KMS-11 (cell line): ENCODE results near the gene B3GNT3.

Source experiments
- H2AFZ ChIP-seq: fragments of 200-600 bp; sonication (generic); 2 replicates; pipeline ENCODE4 v1.6.1; 2016; ENCODE audit warnings: antibody characterized with exemption, mixed run types, low read depth
- H3K27ac ChIP-seq: fragments of 200-600 bp; sonication (generic); 2 replicates; pipeline ENCODE4 v1.6.1; 2016; ENCODE audit warnings: mild to moderate bottlenecking, mixed run types
- H3K27me3 ChIP-seq: fragments of 200-600 bp; sonication (generic); 2 replicates; pipeline ENCODE4 v1.6.1; 2017; ENCODE audit warnings: mild to moderate bottlenecking, low read depth, mixed run types, moderate library complexity; ENCODE audit not compliant: insufficient read depth
- H3K36me3 ChIP-seq: fragments of 200-600 bp; sonication (generic); 2 replicates; pipeline ENCODE4 v1.6.1; 2017; ENCODE audit warnings: mild to moderate bottlenecking, mixed run types; ENCODE audit not compliant: insufficient read depth
- H3K4me1 ChIP-seq: fragments of 200-600 bp; sonication (generic); 2 replicates; pipeline ENCODE4 v1.6.1; 2016; ENCODE audit warnings: mild to moderate bottlenecking, low read depth, mixed run types; ENCODE audit not compliant: poor library complexity, severe bottlenecking
- H3K4me2 ChIP-seq: fragments of 200-600 bp; sonication (generic); 2 replicates; pipeline ENCODE4 v1.7.0; 2016; ENCODE audit warnings: mild to moderate bottlenecking, mixed run types
- H3K4me3 ChIP-seq: fragments of 200-600 bp; sonication (generic); IDR thresholded peaks from 2 replicates; pipeline ENCODE4 v1.6.1; 2017; ENCODE audit warnings: low read depth, low read length, mixed read lengths; ENCODE audit not compliant: insufficient read depth
- H3K79me2 ChIP-seq: fragments of 200-600 bp; sonication (generic); 2 replicates; pipeline ENCODE4 v1.6.1; 2016; ENCODE audit warnings: low read depth, mixed run types; ENCODE audit not compliant: insufficient read depth
- H3K9ac ChIP-seq: fragments of 200-600 bp; sonication (generic); 2 replicates; pipeline ENCODE4 v1.6.1; 2016; ENCODE audit warnings: mild to moderate bottlenecking, mixed run types
- H4K20me1 ChIP-seq: fragments of 200-600 bp; sonication (generic); 2 replicates; pipeline ENCODE4 v1.6.1; 2016; ENCODE audit warnings: mild to moderate bottlenecking, mixed run types; ENCODE audit not compliant: insufficient read depth
- CTCF ChIP-seq: fragments of 200-600 bp; sonication (generic); conservative IDR thresholded peaks from 2 replicates; pipeline ENCODE4 v1.6.1; 2017; ENCODE audit warnings: low read depth, mild to moderate bottlenecking, antibody characterized with exemption, low read length, moderate library complexity, mixed read lengths

Gene B3GNT3

GRCh38 chr19:17805427-17805826 is 10.5 kb downstream of the B3GNT3 start:
- H3K4me1 ChIP-seq, result no peaks in the 10 kb centered on the region
- no peaks in the 10 kb centered on the region for H4K20me1 ChIP-seq
- no peak overlapping the region for H2AFZ ChIP-seq
- no peak overlapping the region for H3K4me2 ChIP-seq
- H3K36me3 ChIP-seq, result no peaks in the 10 kb centered on the region
- H3K27me3 ChIP-seq, result peaks cover 48% of the 10 kb centered on the region
- no peak overlapping the region for H3K27ac ChIP-seq
- no peaks in the 10 kb centered on the region for H3K79me2 ChIP-seq
- no peak overlapping the region for H3K9ac ChIP-seq
- TF ChIP-seq CTCF, result no peak
- no peak overlapping the region for H3K4me3 ChIP-seq

GRCh38 chr19:17806945-17807344 is 12.0 kb downstream of the B3GNT3 start:
- Histone ChIP-seq H3K27ac (no peak overlapping the region), H3K4me1 (no peaks in the 10 kb centered on the region), H3K4me3 (no peak overlapping the region), H3K27me3 (peaks cover 42% of the 10 kb centered on the region), H3K36me3 (no peaks in the 10 kb centered on the region), H4K20me1 (no peaks in the 10 kb centered on the region), H3K79me2 (no peaks in the 10 kb centered on the region), H3K4me2 (no peak overlapping the region), H2AFZ (no peak overlapping the region), H3K9ac (no peak overlapping the region)
- TF ChIP-seq CTCF, result no peak

- Histone ChIP-seq H3K27me3 (peaks cover 42% of the 10 kb centered on the region), H3K4me2 (no peak overlapping the region), H3K27ac (no peak overlapping the region), H3K36me3 (no peaks in the 10 kb centered on the region), H4K20me1 (no peaks in the 10 kb centered on the region), H3K4me3 (no peak overlapping the region), H3K9ac (no peak overlapping the region), H3K4me1 (no peaks in the 10 kb centered on the region), H2AFZ (no peak overlapping the region), H3K79me2 (no peaks in the 10 kb centered on the region)
- TF ChIP-seq CTCF, result no peak
Measured at GRCh38 chr19:17807731-17808316, 12.9 kb downstream of the B3GNT3 start.

- H3K4me3 ChIP-seq, result no peak overlapping the region
- no peak for TF ChIP-seq CTCF
- no peaks in the 10 kb centered on the region for H3K79me2 ChIP-seq
- no peaks in the 10 kb centered on the region for H4K20me1 ChIP-seq
- peaks cover 38% of the 10 kb centered on the region for H3K27me3 ChIP-seq
- H2AFZ ChIP-seq, result no peak overlapping the region
- no peaks in the 10 kb centered on the region for H3K4me1 ChIP-seq
- no peak overlapping the region for H3K4me2 ChIP-seq
- no peaks in the 10 kb centered on the region for H3K36me3 ChIP-seq
- H3K9ac ChIP-seq, result no peak overlapping the region
- no peak overlapping the region for H3K27ac ChIP-seq
Measured at GRCh38 chr19:17811103-17811502, 16.2 kb downstream of the B3GNT3 start.

- Histone ChIP-seq H3K27ac (no peak overlapping the region), H3K9ac (no peak overlapping the region), H2AFZ (no peak overlapping the region), H3K79me2 (no peaks in the 10 kb centered on the region), H3K4me2 (no peak overlapping the region), H3K36me3 (no peaks in the 10 kb centered on the region), H4K20me1 (no peaks in the 10 kb centered on the region), H3K4me1 (no peaks in the 10 kb centered on the region), H3K4me3 (no peak overlapping the region), H3K27me3 (peaks cover 38% of the 10 kb centered on the region)
- TF ChIP-seq CTCF, result no peak
Measured at GRCh38 chr19:17811681-17812080, 16.7 kb downstream of the B3GNT3 start.
